Osteoblast (primary cell): Measurements from ENCODE around the gene GPR61. TPM values are rescaled to one million over a fixed set of nuclear protein-coding genes. Genes with fewer than 3 reads are reported as not detected.
A peak's percentile ranks its signal among the peaks of the same experiment; 100 is the strongest.

Experiments used
- DNase-seq: peaks from one replicate; pipeline ENCODE4 v3.0.0; 2011; ENCODE audit warnings: low spot score, mixed read lengths; ENCODE audit not compliant: insufficient read length; ENCODE audit errors: missing footprints
- H2AFZ ChIP-seq: 2 replicates; pipeline ENCODE4 v1.6.0; 2011; ENCODE audit warnings: mild to moderate bottlenecking, low read length
- H3K27ac ChIP-seq: 2 replicates; pipeline ENCODE4 v1.5.1; 2011; ENCODE audit warnings: mild to moderate bottlenecking, low read depth, low read length, moderate library complexity
- H3K27me3 ChIP-seq: 2 replicates; pipeline ENCODE4 v1.6.0; 2012; ENCODE audit warnings: mild to moderate bottlenecking, control low read depth, inconsistent platforms, low read length, moderate library complexity; ENCODE audit not compliant: insufficient read depth
- H3K36me3 ChIP-seq: 2 replicates; pipeline ENCODE4 v1.5.1; 2011; ENCODE audit warnings: mild to moderate bottlenecking, low read length, control low read depth, moderate library complexity; ENCODE audit not compliant: insufficient read depth
- H3K4me1 ChIP-seq: 2 replicates; pipeline ENCODE4 v1.5.1; 2011; ENCODE audit warnings: mild to moderate bottlenecking, low read length, control low read depth, moderate library complexity; ENCODE audit not compliant: insufficient read depth
- H3K4me2 ChIP-seq: 2 replicates; pipeline ENCODE4 v1.6.0; 2011; ENCODE audit warnings: mild to moderate bottlenecking, low read length; ENCODE audit not compliant: insufficient read depth
- H3K4me3 ChIP-seq: fragments of 200-600 bp; sonication (generic); 3 replicates; pipeline ENCODE4 v1.5.1; 2012; ENCODE audit warnings: mild to moderate bottlenecking, low read length, inconsistent platforms; ENCODE audit not compliant: insufficient read depth
- H3K79me2 ChIP-seq: 2 replicates; pipeline ENCODE4 v1.6.0; 2012; ENCODE audit warnings: mild to moderate bottlenecking, low read length, control low read depth, inconsistent platforms; ENCODE audit not compliant: insufficient read depth
- H3K9me3 ChIP-seq: 2 replicates; pipeline ENCODE4 v1.5.1; 2011; ENCODE audit warnings: low read depth, low read length, control low read depth
- H4K20me1 ChIP-seq: 2 replicates; pipeline ENCODE4 v1.6.0; 2012; ENCODE audit warnings: mild to moderate bottlenecking, low read length, control low read depth; ENCODE audit not compliant: insufficient read depth
- CTCF ChIP-seq: IDR thresholded peaks from 2 replicates; pipeline ENCODE4 v1.5.1; 2011; ENCODE audit warnings: mild to moderate bottlenecking, low read depth, low read length, moderate library complexity; ENCODE audit errors: extremely low read depth
- total RNA-seq: library from RNA; depleted of rRNA; stranded (reverse); fragments of >200 nt; gene quantifications from 2 replicates; pipeline ENCODE4 v1.2.3, GENCODE V29; 2012

The GPR61 gene
- total RNA-seq, 1 donor = not detected

- H3K4me1 ChIP-seq = no peaks in the 10 kb centered on the region
- H3K79me2 ChIP-seq = no peaks in the 10 kb centered on the region
- peak; percentile 53 for DNase-seq
- H3K9me3 ChIP-seq = no peaks in the 10 kb centered on the region
- H3K36me3 ChIP-seq = no peaks in the 10 kb centered on the region
- H3K4me2 ChIP-seq = no peak overlapping the region
- peaks cover 18% of the 10 kb centered on the region for H3K27me3 ChIP-seq
- TF ChIP-seq CTCF = no peak
- no peaks in the 10 kb centered on the region for H4K20me1 ChIP-seq
- no peak overlapping the region for H3K4me3 ChIP-seq
- no peak overlapping the region for H2AFZ ChIP-seq
- H3K27ac ChIP-seq = no peak overlapping the region
These were observed 22.3 kb upstream of the GPR61 start for GRCh38 chr1:109517337-109517736.

DNA sequence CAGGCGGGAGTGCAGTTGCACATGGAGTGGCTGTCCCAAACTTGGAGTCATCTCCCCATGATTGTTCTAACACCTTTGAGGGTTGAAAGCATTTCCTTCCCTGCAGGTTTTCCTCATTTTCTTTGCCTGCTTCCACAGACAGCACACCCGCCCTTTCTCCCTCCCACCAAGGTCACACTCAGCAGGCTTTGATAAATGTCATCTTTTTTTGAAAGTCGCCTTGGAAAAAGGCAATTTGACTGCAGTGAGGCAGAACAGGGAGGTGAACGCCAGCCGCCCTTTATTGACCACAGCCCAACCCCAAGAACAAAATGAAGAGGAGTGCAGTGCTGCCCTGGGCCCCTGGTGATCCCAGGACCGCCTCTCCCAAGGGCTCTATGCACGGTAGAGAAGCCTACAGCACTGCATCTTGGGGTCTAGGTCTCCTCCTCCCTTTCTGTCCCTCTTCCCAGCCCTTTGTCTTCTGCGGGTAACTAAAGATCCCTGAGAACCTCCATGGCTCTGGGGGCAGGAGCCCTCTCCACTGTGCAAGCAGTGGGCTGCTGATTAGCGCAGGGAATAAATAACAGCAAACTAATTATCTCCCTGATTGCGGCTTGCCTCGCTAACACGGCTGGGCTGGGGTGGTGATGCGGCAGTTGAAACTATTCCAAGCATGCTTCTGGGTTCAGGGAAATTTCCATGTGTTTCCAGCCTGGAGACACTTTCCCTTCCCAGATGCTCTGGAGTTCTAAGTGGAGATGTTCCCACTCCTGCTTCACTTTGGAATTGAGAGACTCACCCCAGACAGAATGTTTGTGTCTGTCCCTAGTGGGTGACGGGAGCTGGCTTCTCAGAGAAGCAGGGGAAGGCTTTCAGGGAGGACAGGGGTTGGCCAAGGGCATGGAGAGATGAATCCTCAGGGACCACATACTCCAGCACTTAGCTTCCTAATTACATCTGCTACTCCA, 18.4 kb upstream of the GPR61 start:
- Histone ChIP-seq H3K4me2 (no peak overlapping the region), H4K20me1 (no peaks in the 10 kb centered on the region), H3K27me3 (peaks cover 20% of the 10 kb centered on the region), H2AFZ (no peak overlapping the region), H3K4me1 (no peaks in the 10 kb centered on the region), H3K27ac (no peak overlapping the region), H3K36me3 (no peaks in the 10 kb centered on the region), H3K79me2 (no peaks in the 10 kb centered on the region), H3K4me3 (no peak overlapping the region), H3K9me3 (no peaks in the 10 kb centered on the region)
- peak; percentile 58 for DNase-seq
- no peak for TF ChIP-seq CTCF

DNA sequence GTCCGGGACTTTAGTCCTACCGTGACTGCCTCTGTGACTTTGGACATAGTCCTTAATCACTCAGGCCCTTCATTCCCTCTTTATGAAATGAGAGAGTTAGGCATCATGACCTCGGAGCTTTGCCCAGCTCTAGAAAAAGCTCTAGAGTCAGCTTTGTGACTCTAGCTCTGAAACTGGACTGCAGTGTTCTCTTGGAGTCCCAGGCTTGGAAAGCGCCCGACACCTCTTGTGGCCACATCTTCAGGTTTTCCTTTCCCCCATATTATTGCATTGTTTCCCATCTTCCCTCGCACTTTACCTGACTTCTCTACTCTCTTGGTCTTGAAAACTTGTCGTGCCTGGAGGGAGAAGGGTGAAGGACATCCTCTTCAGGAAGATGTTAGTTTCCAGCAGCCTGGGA, 17.6 kb upstream of the GPR61 start:
- no peak for DNase-seq
- H3K9me3 ChIP-seq = no peaks in the 10 kb centered on the region
- no peaks in the 10 kb centered on the region for H3K79me2 ChIP-seq
- no peaks in the 10 kb centered on the region for H4K20me1 ChIP-seq
- no peak overlapping the region for H3K4me2 ChIP-seq
- no peak overlapping the region for H3K4me3 ChIP-seq
- no peak overlapping the region for H3K27ac ChIP-seq
- no peaks in the 10 kb centered on the region for H3K36me3 ChIP-seq
- no peaks in the 10 kb centered on the region for H3K4me1 ChIP-seq
- H2AFZ ChIP-seq = no peak overlapping the region
- H3K27me3 ChIP-seq = peaks cover 20% of the 10 kb centered on the region
- TF ChIP-seq CTCF = no peak

GRCh38 chr1:109523706-109524105, 16.0 kb upstream of the GPR61 start:
- peaks cover 26% of the 10 kb centered on the region for H3K27me3 ChIP-seq
- no peaks in the 10 kb centered on the region for H3K4me1 ChIP-seq
- no peaks in the 10 kb centered on the region for H4K20me1 ChIP-seq
- no peak overlapping the region for H3K4me2 ChIP-seq
- no peak overlapping the region for H2AFZ ChIP-seq
- H3K79me2 ChIP-seq = no peaks in the 10 kb centered on the region
- H3K4me3 ChIP-seq = no peak overlapping the region
- no peaks in the 10 kb centered on the region for H3K36me3 ChIP-seq
- H3K9me3 ChIP-seq = no peaks in the 10 kb centered on the region
- H3K27ac ChIP-seq = no peak overlapping the region
- TF ChIP-seq CTCF = no peak
- no peak for DNase-seq
